Measurements from ENCODE around the gene DGCR2. TPM values are rescaled to one million over a fixed set of nuclear protein-coding genes. Genes with fewer than 3 reads are reported as not detected.
"Not testable (repeated sequence)": the region's sequence is repeated elsewhere in the genome, so short reads cannot be mapped to it uniquely, and the experiment has no call there.

The DGCR2 gene
- total RNA-seq, 3 donors from 2014 or later: 36.8 to 58.4 (median 42.9) TPM

- H3K9me3 ChIP-seq: no peaks in the 10 kb centered on the region
- H3K27me3 ChIP-seq: no peaks in the 10 kb centered on the region
- no peaks in the 10 kb centered on the region for H3K4me1 ChIP-seq
- TF ChIP-seq POLR2A (IDR thresholded peaks at IDR 0.05) (no peak), CTCF (IDR thresholded peaks at IDR 0.05) (no peak), POLR2AphosphoS5 (IDR thresholded peaks at IDR 0.05) (no peak)
- no peak overlapping the region for H3K4me3 ChIP-seq
- peaks cover 10% of the 10 kb centered on the region for H3K36me3 ChIP-seq
- H3K27ac ChIP-seq: no peak overlapping the region
- no peak for DNase-seq (ENCODE audit: low spot score in 2 of 2)
- intact Hi-C loops (cut with DNase I; ENCODE audit: low total_unique reads): no loop called here
Measured at GRCh38 chr22:19036229-19036522, 86.0 kb downstream of the DGCR2 start.

GRCh38 chr22:19035474-19036228 lies 86.6 kb downstream of the DGCR2 start:
- Histone ChIP-seq H3K36me3 (peaks cover 6% of the 10 kb centered on the region), H3K4me3 (no peak overlapping the region), H3K4me1 (no peaks in the 10 kb centered on the region), H3K9me3 (no peaks in the 10 kb centered on the region), H3K27me3 (peaks cover 0 to 3% of the 10 kb centered on the region in 2 donors), H3K27ac (no peak overlapping the region)
- TF ChIP-seq POLR2AphosphoS5 (IDR thresholded peaks at IDR 0.05) (no peak), POLR2A (IDR thresholded peaks at IDR 0.05) (no peak), CTCF (IDR thresholded peaks at IDR 0.05) (no peak)
- no peak for DNase-seq (ENCODE audit: low spot score in 2 of 2)
- intact Hi-C loops (cut with DNase I; ENCODE audit: low total_unique reads): no loop called here

GRCh38 chr22:19035126-19035473 lies 87.1 kb downstream of the DGCR2 start:
- H3K4me1 ChIP-seq; H3K27ac ChIP-seq; H3K4me3 ChIP-seq; H3K27me3 ChIP-seq; intact Hi-C loops (cut with DNase I; ENCODE audit: low total_unique reads); H3K9me3 ChIP-seq; DNase-seq (ENCODE audit: low spot score in 2 of 2); H3K36me3 ChIP-seq: not testable (repeated sequence)

- H3K27me3 ChIP-seq; H3K36me3 ChIP-seq; H3K4me1 ChIP-seq; H3K4me3 ChIP-seq; intact Hi-C loops (cut with DNase I; ENCODE audit: low total_unique reads); H3K27ac ChIP-seq; DNase-seq (ENCODE audit: low spot score in 2 of 2); H3K9me3 ChIP-seq: not testable (repeated sequence)
Measured at GRCh38 chr22:19034724-19035120, 87.5 kb downstream of the DGCR2 start.

GRCh38 chr22:19034031-19034723 lies 88.0 kb downstream of the DGCR2 start:
- H3K27me3 ChIP-seq: peaks cover 0 to 13% of the 10 kb centered on the region in 2 donors
- intact Hi-C loops (cut with DNase I; ENCODE audit: low total_unique reads); DNase-seq (ENCODE audit: low spot score in 2 of 2): not testable (repeated sequence)

GRCh38 chr22:19033568-19033905 lies 88.7 kb downstream of the DGCR2 start:
- DNase-seq (ENCODE audit: low spot score in 2 of 2); H3K27ac ChIP-seq; H3K4me3 ChIP-seq; H3K36me3 ChIP-seq; H3K9me3 ChIP-seq; H3K4me1 ChIP-seq; intact Hi-C loops (cut with DNase I; ENCODE audit: low total_unique reads): not testable (repeated sequence)
- peaks cover 0 to 14% of the 10 kb centered on the region in 2 donors for H3K27me3 ChIP-seq

More at GRCh38 chr22:19034031-19034723, 88.0 kb downstream of the DGCR2 start:
- not testable (repeated sequence) for H3K4me3 ChIP-seq, H3K36me3 ChIP-seq, H3K9me3 ChIP-seq, H3K27ac ChIP-seq, H3K4me1 ChIP-seq

- not testable (repeated sequence) for H3K27ac ChIP-seq, H3K9me3 ChIP-seq
Measured at GRCh38 chr22:19032898-19033567, 89.2 kb downstream of the DGCR2 start.

GRCh38 chr22:19032156-19032785 lies 89.9 kb downstream of the DGCR2 start:
- H3K27ac ChIP-seq; intact Hi-C loops (cut with DNase I; ENCODE audit: low total_unique reads); H3K4me1 ChIP-seq; H3K4me3 ChIP-seq; H3K36me3 ChIP-seq; DNase-seq (ENCODE audit: low spot score in 2 of 2); H3K9me3 ChIP-seq: not testable (repeated sequence)
- peaks cover 0 to 17% of the 10 kb centered on the region in 2 donors for H3K27me3 ChIP-seq

More at GRCh38 chr22:19032898-19033567, 89.2 kb downstream of the DGCR2 start:
- H3K36me3 ChIP-seq; intact Hi-C loops (cut with DNase I; ENCODE audit: low total_unique reads); H3K4me1 ChIP-seq; DNase-seq (ENCODE audit: low spot score in 2 of 2); H3K4me3 ChIP-seq: not testable (repeated sequence)
- peaks cover 0 to 16% of the 10 kb centered on the region in 2 donors for H3K27me3 ChIP-seq

- H3K4me3 ChIP-seq; H3K9me3 ChIP-seq; H3K4me1 ChIP-seq; H3K27ac ChIP-seq; DNase-seq (ENCODE audit: low spot score in 2 of 2); H3K36me3 ChIP-seq; intact Hi-C loops (cut with DNase I; ENCODE audit: low total_unique reads): not testable (repeated sequence)
- peaks cover 0 to 17% of the 10 kb centered on the region in 2 donors for H3K27me3 ChIP-seq
Measured at GRCh38 chr22:19030889-19031252, 91.3 kb downstream of the DGCR2 start.

- peaks cover 0 to 17% of the 10 kb centered on the region in 2 donors for H3K27me3 ChIP-seq
- intact Hi-C loops (cut with DNase I; ENCODE audit: low total_unique reads); H3K36me3 ChIP-seq; DNase-seq (ENCODE audit: low spot score in 2 of 2); H3K4me1 ChIP-seq; H3K9me3 ChIP-seq; H3K27ac ChIP-seq; H3K4me3 ChIP-seq: not testable (repeated sequence)
Measured at GRCh38 chr22:19030226-19030888, 91.9 kb downstream of the DGCR2 start.
